C1 segment of cervical spinal cord (tissue), 14 donors: ENCODE results near the gene KSR1.
A peak's percentile ranks its signal among the peaks of the same experiment; 100 is the strongest.
"Not testable (repeated sequence)": the region's sequence is repeated elsewhere in the genome, so short reads cannot be mapped to it uniquely, and the experiment has no call there.

ENCODE experiments used
- DNase-seq, 14 donors: peaks; one replicate each; lab custom pipeline; 2025; lab: John Stamatoyannopoulos, UW

The KSR1 gene

GRCh38 chr17:27454089-27454488, 2.2 kb upstream of the KSR1 start:
- no peak for DNase-seq

GRCh38 chr17:27455236-27455913, 873 bp upstream of the KSR1 start:
- DNase-seq = peak in 2 of 14 donors; percentile 29 to 39

GRCh38 chr17:27456681-27457359, 572 bp downstream of the KSR1 start:
- peak in 6 of 14 donors; percentile 15 to 60 (median 36) for DNase-seq

- peak in 1 of 14 donors; percentile 15 for DNase-seq
These were observed 1.1 kb downstream of the KSR1 start for GRCh38 chr17:27457360-27457715.

- peak in 8 of 14 donors; percentile 15 to 58 (median 30) for DNase-seq
These were observed 1.7 kb downstream of the KSR1 start for GRCh38 chr17:27457731-27458523.

- no peak for DNase-seq
These were observed 2.3 kb downstream of the KSR1 start for GRCh38 chr17:27458524-27458908.

- no peak for DNase-seq
These were observed 3.2 kb downstream of the KSR1 start for GRCh38 chr17:27459433-27459832.

GRCh38 chr17:27460196-27460725, 4.0 kb downstream of the KSR1 start:
- peak in 1 of 14 donors; percentile 21 for DNase-seq

GRCh38 chr17:27461192-27461859, 5.1 kb downstream of the KSR1 start:
- DNase-seq = no peak

- no peak for DNase-seq
These were observed 5.9 kb downstream of the KSR1 start for GRCh38 chr17:27462149-27462548.

GRCh38 chr17:27462714-27463113, 6.5 kb downstream of the KSR1 start:
- DNase-seq = no peak

GRCh38 chr17:27463235-27463677, 7.0 kb downstream of the KSR1 start:
- no peak for DNase-seq

GRCh38 chr17:27464019-27464418, 7.8 kb downstream of the KSR1 start:
- not testable (repeated sequence) for DNase-seq

GRCh38 chr17:27464431-27464830, 8.2 kb downstream of the KSR1 start:
- DNase-seq = no peak

- not testable (repeated sequence) for DNase-seq
These were observed 9.6 kb downstream of the KSR1 start for GRCh38 chr17:27465875-27466274.

- no peak for DNase-seq
These were observed 10.1 kb downstream of the KSR1 start for GRCh38 chr17:27466376-27466742.

- no peak for DNase-seq
These were observed 10.6 kb downstream of the KSR1 start for GRCh38 chr17:27466743-27467375.

GRCh38 chr17:27469256-27469655, 13.0 kb downstream of the KSR1 start:
- no peak for DNase-seq

GRCh38 chr17:27471321-27472269, 15.3 kb downstream of the KSR1 start:
- no peak for DNase-seq

- no peak for DNase-seq
These were observed 17.0 kb downstream of the KSR1 start for GRCh38 chr17:27473190-27473747.
